SW480 (cell line): ENCODE results near the gene ATN1.

Source experiments
- DNase-seq: peaks from one replicate; pipeline ENCODE4 v3.0.0-alpha.2; 2016; ENCODE audit warnings: low spot score

ATN1 gene

GRCh38 chr12:6975297-6976032 lies 47.7 kb downstream of the ATN1 start:
- no peak for DNase-seq

DNA sequence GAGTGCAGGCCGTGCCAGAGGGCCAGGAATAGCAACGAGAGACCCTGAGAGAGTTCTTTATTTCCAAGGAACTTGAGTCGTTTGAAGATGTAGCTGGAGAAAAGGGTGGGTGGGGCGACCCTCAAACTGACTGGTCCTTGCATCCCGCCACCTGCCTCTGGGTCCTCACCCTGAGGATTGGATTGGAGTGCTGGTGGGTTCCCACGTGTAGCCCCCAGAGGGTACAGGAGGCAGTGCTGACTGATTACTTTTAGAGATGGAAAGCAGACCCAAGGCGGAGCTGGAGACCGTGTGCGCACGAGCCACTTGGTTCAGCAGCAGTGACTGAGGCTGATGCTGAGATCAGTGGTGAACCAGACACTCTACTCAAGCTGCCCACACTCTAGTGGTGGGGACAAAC lies 49.9 kb downstream of the ATN1 start:
- no peak for DNase-seq

DNA sequence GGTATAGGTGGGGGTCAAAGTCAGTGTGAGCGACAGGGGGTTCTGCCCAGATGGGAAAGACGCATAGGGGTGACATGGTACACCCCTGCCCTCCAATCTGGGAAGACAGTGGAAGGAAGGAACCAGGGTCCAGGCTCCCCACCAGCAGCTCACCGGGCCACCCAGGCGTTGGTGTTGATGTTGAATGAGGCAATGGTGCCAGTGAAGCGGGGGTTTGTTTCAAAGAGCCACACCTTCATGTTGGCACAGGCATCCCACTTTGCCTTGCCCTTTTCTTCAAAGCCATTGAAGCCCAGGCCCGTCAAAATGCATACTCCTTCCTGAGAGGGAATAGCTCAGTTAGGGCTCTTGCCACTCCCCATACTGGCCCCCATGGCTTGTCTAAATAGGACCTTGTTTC lies 50.4 kb downstream of the ATN1 start:
- DNase-seq: no peak

DNA sequence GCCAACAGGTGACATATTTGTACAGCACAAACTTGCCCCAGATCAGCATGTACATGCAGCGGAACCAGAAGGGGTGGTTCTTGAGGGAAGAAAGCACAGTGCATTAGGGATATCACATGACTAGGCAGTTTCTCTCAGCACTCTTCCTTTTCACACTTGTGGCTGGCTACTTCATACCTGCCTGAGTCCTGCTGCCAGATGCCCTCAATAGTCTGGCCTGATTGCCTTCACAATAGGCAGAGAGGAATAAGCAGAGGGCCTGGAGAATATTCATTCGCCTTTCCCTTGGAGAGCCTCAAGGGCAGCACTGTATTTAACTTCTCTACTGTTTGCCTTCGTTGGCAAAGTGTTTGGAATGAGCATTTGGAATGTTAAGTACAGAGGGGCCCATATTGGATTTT lies 50.9 kb downstream of the ATN1 start:
- DNase-seq: no peak

- no peak for DNase-seq
These were observed 51.3 kb downstream of the ATN1 start for GRCh38 chr12:6979021-6979420.

GRCh38 chr12:6979453-6979852 lies 51.7 kb downstream of the ATN1 start:
- DNase-seq: no peak

GRCh38 chr12:6980075-6980474 lies 52.3 kb downstream of the ATN1 start:
- no peak for DNase-seq

- DNase-seq: no peak
These were observed 53.0 kb downstream of the ATN1 start for GRCh38 chr12:6980740-6981139.

GRCh38 chr12:6981152-6982052 lies 53.6 kb downstream of the ATN1 start:
- DNase-seq: no peak

DNA sequence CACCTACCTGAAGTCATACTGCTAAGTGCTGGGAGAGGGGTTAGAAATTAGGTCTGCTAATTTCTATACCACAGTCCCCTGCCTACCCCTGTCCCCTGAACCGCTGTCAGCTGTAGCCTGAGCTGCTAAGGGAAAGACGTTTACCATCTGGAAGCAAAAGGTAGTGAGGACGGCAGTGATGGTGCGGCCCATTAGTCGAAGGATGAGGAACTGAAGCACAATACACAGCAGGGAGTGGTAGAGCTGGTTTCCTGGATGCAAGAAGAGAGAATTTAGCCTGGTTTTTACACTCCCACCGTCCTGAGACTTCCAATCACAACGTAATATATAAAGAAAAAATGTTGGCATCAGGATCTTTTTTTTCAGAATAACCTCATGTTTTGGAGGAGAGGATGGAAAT lies 54.8 kb downstream of the ATN1 start:
- no peak for DNase-seq

GRCh38 chr12:6987956-6988553 lies 60.3 kb downstream of the ATN1 start:
- no peak for DNase-seq
